ENCODE measurements around the gene IGSF8.

DNA sequence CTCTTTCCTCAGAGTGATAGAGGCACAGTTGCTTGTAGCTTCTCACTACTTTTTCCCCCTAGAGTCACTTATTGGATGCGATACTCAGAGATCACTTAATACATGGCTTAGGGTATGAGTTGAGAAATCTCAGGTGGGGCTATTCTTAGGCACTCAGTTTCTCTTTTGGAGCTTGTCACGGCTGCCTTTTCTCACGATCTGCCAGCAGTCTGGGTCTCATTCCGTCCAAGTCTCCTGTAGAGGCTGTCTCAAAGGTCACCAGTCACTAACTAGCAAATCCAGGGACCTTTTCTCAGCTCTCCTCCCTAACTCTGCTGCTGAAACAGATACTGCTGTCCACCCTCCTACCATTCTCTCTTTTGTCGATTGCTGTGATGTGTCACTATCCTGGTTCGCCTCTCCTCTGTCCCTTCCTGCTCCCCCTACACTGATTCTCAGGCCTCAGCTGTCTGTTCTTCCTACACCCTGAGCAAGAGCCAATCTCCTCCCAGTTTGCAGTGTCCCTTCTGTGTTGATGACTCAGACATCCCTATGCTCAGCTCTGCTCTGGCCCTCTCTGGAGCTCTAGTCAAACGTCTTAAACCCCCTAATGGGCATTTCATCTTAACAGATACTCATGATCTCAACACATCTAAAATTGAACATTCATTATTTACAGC, 29.6 kb upstream of the IGSF8 start:
- TF ChIP-seq CTCF (IDR thresholded peaks at IDR 0.05; ENCODE audit: control extremely low read depth in 1 of 3, insufficient read depth in 1 of 3, low read depth in 1 of 3, low read length in 3 of 3) (no peak), EZH2 (IDR thresholded peaks at IDR 0.05; ENCODE audit: low read depth, low read length, severe bottlenecking) (no peak), POLR2AphosphoS5 (IDR thresholded peaks at IDR 0.05; ENCODE audit: low read depth, low read length) (no peak), POLR2A (IDR thresholded peaks at IDR 0.05; ENCODE audit: control extremely low read depth in 1 of 2, low read depth in 2 of 2, low read length in 2 of 2) (no peak), EP300 (IDR thresholded peaks at IDR 0.05; ENCODE audit: borderline replicate concordance in 1 of 2, low read depth in 2 of 2, low read length in 2 of 2) (no peak), CREB1 (IDR thresholded peaks at IDR 0.05) (no peak), RBBP5 (IDR thresholded peaks at IDR 0.05; ENCODE audit: borderline replicate concordance, low read depth, low read length) (no peak), RNF2 (IDR thresholded peaks at IDR 0.05; ENCODE audit: borderline replicate concordance, low read depth, low read length, missing control alignments, poor library complexity, severe bottlenecking) (no peak), TAF1 (IDR thresholded peaks at IDR 0.05; ENCODE audit: low read depth, low read length) (no peak), BCL11A (IDR thresholded peaks at IDR 0.05; ENCODE audit: low read depth in 2 of 2, low read length in 2 of 2) (no peak)

Measured in H1 (cell line).